Measurements from ENCODE around the gene DMAC2.
"Not testable (repeated sequence)": the region's sequence is repeated elsewhere in the genome, so short reads cannot be mapped to it uniquely, and the experiment has no call there.

The DMAC2 gene

DNA sequence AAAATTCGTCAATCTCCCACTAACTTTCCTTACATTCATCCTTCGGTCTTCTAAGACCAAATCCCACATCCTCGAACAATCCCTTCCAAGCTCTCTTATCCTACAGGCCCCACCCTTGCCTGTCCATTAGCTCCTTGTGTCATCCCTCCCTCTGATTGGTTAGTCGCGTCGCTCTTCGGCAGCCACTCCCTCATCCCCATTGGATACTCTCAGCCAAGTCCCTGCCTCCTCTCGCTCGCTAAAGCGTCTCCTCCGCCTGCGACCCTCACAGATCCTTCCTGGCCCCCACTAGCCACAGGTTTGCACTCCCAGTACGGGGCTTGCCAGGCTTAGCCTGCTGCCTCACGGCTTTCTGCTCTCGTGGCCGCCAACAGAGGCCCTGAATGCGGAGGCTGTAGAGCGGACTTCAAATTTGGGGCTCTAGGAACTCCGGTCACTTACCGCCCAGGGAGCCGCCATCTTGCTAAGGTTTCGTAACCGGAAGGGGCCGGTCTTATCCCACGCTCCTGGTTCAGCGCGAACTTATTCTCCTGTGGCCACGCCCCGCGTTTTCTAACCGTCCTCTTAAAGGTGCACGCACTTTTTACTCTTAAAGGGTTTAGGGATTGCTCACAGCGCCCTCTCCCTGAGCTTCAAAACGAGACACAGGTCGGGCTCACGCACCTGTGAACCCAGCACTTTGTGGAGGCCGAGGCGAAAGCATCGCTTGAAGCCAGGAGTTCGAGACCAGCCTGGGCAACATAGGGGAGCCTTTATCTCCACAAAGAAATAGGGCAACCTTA, at the start of gene DMAC2:
DMAC2 (minus strand) TSS at position 472 of the 782 bp plus-strand sequence; CDS start at position 459, 13 bp downstream.
- DNase-seq: peak; percentile 97

DNA sequence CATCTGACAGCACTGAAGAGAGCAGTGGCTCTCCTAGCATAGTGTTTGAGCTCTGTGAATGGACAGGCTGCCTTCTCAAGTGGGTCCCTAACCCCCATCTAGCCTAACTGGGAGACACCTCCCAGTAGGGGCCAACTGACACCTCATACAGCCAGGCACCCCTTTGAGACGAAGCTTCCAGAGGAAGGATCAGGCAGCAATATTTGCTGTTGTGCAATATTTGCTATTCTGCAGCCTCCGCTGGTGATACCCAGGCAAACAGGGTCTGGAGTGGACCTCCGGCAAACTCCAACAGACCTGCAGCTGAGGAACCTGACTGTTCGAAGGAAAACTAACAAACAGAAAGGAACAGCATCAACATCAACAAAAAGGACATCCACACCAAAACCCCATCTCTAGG, 47.2 kb upstream of the DMAC2 start:
- DNase-seq: not testable (repeated sequence)

DNA sequence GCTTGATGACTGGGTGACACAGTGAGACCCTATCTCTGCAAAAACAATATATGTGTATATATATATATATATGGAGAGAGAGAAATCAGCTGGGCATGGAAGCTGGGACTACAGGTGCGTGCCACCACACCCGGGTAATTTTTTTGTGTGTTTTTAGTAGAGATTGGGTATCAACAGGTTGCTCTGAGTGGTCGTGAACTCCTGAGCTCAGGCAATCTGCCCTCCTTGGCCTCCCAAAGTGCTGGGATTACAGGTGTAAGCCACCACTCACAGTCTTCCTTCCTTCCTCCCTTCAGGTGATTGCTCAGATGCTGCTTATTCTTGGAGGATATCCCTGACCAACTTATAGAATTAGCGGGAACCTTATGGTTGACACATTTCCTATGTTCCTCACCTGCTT, 45.1 kb upstream of the DMAC2 start:
- no peak for DNase-seq

DNA sequence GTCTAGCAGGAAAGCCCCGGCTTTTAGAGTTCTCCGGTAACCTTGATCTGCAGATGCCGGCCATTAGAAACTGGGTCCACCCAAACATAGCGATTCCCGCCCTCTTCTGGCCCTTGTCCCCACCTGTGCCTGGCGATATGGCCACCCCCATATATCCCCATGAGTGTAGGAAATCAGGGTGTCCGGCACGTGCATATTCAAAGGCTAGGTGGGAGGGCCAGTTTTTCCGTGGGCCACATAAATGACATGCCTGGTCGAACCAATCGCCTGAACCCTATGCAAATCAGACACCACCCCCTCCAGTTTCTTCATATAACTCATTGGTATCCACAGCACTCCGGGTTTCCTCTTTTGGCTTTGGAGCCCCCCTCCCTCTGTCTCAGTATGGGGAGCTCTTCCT, 40.6 kb upstream of the DMAC2 start:
- no peak for DNase-seq

DNA sequence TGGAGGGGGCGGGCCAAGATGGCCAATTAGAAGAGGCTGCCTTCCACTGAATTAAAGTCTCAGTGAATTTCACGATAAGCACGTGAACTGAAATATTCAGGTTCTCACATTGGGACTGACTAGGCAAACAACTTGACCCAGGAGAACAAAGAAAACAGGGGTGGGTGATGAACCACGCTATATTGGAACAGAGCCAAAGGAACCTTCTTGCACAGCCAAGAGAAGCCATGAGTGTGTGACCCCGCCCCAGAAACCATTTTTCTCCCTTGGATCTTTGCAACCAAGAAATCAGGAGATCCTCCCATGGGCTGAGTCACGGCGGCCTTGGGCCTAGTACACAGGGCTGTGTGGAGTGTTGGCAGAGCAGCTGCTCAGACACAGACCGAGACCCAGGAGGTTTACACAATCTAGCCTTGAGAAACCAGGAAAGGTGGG, 40.1 kb upstream of the DMAC2 start:
- DNase-seq: no peak

DNA sequence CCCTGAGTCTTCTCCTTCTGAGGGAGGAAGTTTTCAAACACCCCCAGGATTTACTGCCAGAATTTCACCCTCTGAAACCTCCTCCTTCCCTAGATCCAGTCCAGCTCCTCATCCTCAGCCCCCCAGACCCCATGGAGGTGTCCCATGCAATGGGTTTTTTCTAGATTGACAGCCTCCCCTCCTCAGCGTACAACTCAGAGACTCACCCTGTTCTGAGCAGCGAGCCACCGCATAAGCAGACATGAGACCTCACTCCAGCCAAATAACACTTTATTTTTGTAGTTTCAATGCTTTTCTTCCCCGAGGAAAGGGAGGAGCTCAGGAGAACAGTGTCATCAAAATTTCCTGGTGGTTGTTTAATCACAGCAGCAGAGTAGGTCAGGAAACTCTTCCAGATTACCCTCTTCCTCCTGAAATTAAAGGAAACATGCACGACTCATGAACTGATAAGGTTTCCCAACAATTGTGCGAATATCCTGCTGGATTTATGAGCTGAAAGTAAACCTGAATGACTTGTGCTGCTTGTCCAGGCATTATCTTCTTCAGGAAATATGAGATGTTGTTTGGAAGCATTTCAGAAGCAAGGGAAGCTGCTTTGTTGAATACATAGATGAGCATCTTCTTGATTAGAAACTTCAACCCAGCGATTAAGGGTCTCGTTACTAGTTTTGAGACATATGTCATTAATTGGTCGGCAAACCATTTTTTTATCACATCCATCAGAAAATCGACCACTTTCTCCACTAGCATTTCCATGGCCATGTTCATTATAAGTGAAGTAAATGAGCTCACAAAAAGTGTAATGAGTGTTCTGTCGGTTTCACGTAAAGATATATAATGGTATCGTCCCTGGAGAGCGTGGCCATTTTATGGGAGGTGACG, 39.4 kb upstream of the DMAC2 start:
- DNase-seq: no peak

DNA sequence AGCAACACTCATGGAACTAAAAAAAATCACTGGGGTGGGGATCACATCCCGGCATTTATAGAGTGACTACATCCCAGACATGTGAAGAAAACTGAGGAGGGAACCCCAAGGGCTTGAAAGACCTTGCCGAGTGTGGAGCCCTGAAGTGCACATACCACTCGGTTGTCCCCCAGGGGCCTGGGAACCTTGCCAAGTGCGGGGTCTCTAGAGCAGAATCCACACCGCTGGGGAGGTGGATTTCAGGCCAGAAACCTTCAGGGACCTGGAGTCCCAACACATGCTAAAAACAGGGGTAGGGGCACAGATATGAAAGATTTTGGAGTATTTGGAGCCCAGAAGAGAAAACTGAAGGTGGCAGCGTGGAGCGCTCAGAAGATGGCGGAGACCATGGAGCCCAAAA, 38.5 kb upstream of the DMAC2 start:
- DNase-seq: no peak

DNA sequence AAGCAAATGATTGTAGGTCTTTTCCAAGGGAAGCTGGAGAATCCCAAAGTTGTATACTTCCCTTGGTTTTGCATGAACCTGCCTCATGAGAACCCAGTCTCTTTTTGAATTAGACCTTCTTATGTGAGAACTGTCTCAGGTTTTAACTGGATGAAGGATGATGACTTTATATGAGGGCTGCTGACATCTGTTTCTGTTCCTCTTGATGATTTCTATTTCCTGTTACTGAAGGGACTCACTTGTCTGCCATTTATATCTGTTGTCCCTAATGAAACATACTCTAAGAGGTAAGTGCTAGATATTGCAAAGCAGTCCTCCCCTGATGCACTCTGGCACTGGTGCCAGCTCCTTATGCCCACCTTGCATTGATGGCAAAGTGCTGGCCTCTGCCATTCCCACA, 36.9 kb upstream of the DMAC2 start:
- no peak for DNase-seq

DNA sequence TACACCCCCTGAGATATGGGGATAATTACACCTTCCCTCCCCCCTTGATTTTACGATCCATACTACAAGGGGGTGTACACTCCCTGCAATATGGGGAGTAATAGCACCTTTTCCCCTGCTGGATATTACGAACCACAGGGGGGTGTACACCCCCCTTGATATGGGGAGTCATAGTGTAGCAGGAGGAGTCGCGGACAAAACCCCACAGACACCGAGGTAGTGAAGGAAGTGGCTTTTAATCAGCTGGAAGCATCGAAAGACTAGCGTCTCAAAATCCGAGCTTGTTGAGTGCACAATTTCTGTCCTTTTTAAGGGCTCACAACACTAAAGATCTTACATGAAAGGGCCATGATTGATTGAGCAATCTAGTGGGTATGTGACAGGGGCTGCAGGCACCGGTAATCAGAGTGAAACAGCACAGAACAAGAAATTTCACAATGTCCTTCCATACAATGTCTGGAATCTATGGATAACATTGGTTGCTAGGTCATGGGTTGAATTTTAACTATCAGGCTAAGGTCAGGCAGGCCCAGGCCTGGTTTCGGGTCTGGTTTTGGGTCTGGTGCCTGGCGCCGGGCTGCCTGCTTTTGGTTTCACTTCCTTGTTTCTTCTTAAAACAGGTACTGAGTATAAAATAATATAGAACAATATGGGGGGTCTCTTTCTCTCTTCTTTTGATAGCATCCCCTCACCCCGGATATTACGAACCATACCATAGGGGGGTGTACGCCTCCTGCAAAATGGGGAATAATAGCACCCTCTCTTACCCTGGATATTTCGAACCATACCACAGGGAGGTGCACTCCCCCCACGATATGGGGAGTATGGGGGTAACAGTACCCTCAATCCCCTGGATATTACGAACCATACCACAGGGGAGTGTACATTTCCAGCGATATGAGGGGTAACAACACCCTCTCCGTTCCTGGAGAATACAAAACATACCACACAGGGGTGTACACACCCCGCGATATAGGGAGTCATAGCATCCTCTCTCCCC, 23.8 kb upstream of the DMAC2 start:
- DNase-seq: not testable (repeated sequence)

DNA sequence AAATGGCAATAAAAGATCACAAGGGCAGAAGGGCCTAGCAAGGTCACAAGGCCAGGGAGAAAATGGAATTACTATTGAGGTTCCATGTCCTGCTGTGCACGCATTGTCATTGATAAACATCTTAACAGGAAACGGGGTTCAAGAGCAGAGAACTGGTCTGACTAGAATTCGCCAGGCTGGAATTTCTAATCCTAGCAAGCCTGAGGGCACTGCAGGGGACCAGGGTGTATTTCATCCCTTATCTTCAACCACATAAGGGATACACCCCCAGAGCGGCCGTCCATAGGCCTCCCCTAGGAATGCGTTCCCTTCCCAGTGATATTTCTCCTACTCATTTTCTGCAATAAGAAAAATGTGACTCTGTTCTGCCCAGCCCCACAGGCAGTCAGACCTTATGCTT, 22.8 kb upstream of the DMAC2 start:
- no peak for DNase-seq

DNA sequence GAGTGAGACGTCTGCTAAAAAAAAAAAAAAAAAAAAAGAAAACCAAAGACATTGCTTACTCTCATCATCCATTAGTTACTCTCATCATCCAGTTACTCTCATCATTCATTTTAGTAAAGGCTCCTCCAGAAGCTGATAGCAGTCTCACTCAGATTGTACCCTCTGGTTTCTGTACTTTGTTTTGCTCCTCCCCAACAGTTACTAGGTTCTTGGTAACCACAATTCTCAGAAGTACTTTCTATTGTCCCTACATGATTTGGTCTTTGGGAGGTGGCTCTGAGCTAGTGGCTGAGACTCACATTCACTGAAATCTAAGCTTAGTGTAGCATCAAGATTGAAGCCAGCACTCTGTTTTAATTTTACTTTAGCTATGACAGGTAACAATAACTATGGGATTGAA, 17.5 kb upstream of the DMAC2 start:
- no peak for DNase-seq

DNA sequence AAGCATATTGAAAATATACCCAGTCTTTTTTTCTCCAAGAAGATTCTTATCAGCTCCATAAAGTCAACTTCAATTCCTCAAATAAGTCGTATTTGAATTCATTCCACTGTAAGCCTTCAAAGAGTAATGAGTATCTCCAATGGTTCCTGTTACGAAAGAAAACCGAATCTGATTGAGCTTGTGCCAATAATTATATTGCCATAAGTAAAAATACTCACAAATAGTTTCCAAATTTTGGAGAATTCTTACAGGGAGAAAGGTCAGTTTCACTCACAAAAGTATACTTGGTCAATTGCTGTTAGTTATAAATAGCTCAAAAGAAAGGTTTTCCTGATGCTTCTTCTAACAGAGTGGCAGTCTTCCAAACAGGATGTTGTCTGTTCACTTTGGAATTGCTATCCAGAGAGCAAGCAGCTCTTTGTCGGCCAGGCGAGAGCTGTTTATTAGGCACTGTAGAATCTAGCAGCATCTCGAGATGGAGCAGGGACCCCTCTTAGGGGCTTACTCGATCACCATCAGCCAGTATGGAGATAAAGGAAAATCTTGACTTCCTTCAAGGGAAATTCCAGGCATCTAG, 16.7 kb upstream of the DMAC2 start:
- no peak for DNase-seq

DNA sequence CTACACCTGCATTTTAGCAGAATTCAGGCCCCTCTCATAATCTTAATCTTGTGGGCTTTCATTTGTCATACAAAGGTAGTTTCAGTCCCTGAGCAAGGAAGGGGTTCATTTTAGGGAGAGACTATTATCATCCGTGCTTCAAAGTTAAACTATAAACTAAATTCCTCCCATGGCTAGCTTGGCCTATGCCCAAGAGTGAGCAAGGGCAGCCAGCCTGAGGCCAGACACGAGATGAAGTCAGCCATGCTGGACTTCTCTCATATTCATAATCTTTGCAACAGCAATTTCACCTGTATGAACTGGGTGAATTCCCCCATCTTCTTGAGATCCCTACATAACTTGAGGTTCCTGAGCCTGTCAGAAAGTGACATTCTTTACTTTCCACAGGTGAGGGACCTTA, 16.2 kb upstream of the DMAC2 start:
- DNase-seq: no peak

DNA sequence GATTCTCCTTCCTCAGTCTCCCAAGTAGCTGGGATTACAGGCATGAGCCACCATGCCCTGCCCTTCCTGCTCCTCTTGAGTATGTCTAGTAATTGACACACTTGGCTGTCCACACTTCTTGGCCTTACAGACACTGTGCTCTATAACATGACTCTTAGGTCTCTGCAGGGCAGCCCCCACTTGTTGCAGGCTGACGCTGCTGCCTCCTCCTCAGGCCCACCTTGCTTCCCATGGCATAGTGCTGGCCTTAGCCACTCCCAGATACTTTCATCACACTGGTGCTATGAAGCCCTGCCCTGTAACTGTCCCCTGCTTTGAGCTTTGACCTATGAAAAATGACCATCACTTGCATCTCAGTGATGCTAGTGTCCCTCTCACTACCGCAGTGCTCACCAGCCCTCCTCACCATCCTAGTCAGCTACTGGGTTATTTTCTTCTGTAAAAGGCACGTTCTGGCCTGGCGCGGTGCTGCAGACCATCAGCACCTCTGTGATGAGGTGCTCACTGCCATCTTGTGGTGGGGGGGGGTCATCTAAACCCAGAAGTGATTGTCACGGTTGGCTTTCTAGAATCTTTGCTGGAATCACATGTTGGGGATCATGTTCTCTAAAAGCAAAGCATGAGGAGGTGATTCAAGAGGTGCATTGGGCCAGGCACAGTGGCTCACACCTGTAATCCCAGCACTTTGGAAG, 13.0 kb upstream of the DMAC2 start:
- no peak for DNase-seq

DNA sequence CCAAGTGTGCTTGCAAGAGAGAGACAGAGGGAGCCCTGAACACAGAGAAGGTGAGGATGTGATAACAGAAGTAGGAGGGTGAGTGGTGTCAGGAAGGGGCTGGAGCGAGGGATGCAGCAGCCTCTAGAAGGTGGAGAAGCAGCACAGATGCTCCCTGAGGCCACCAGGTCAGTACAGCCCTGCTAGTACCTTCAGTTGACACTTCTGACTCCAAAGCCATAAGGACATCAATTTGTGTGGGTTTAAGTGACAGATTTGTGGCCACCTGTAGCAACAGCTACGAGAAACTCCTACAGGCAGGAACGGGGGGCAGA, 10.1 kb upstream of the DMAC2 start:
- no peak for DNase-seq

DNA sequence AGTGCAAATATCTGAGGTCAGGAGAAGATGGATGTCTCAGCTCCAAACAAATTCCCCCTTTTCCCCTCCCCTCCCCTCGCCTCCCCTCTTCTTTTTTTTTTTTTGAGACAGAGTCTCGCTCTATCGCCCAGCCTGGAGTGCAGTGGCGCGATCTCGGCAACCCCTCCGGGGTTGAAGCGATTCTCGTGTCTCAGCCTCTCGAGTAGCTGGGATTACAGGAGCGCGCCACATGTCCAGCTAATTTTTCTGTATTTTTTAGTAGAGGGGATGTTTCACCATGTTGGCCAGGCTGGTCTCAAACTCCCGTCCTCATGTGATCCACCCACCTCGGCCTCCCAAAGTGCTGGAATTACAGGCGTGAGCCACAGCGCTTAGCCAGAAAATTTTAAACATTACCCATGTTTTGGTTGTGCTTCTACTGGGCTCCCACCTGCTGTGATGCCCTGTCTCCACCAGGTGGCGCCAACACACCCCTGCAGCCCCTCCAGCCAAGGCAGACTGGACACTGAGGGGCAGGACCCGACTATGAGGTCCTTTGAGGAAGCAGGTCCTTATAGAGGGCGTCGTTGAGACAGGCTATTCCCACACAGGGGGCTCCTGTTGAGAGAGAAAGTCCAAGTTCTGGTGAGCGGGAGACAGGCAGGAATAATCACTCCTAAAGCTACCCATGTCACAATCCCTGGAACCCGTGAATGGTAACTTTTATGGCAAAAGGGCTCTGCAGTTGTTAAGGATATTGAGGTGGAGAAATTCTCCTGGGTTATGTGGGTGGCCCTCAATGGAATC, 9.6 kb upstream of the DMAC2 start:
- peak; percentile 86 for DNase-seq

DNA sequence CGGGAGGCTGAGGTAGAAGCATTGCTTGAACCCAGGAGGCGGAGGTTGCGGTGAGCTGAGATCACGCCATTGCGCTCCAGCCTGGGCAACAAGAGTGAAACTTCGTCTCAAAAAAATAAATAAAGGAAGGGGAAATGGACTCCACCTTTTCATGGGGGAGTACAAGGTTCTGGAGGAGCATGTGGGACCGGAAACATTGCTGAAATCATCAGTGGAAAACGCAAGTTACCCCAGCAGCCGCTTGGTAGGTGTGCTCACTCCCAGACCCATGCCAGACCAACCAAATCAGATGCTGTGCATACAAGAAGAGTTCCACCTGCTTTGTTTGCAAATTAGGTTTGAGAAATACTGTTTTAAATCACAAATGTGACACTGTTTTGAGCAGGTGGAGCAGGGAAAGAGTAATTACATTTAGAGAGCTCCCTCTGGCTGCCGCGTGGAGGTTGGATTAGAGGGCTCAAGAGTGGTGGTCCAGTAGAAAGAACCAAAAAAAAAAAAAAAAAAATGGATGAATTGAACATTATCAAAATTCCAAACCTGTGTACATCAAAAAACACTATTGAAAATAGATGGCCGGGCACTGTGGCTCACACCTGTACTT, 8.1 kb upstream of the DMAC2 start:
- DNase-seq: no peak

DNA sequence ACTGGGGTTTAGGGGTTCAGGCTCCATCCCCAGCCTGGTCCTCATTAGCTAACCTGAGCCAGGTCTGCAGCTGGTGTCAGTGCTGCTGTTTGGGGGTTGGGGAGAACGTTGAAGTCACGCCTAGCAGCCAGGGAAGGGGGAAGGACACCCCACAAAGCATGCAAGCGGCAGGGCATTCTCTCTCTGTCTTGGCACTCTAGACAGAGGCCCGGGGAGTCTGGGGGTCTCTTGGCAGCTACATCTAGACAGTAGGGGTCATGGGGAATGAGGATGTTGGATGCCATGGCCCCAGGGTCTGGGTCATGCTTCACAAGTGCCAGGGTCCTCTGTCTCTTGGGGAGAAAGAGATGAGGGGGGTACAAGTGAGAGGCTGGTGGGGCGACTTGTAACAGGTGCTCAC, 5.9 kb upstream of the DMAC2 start:
- no peak for DNase-seq

DNA sequence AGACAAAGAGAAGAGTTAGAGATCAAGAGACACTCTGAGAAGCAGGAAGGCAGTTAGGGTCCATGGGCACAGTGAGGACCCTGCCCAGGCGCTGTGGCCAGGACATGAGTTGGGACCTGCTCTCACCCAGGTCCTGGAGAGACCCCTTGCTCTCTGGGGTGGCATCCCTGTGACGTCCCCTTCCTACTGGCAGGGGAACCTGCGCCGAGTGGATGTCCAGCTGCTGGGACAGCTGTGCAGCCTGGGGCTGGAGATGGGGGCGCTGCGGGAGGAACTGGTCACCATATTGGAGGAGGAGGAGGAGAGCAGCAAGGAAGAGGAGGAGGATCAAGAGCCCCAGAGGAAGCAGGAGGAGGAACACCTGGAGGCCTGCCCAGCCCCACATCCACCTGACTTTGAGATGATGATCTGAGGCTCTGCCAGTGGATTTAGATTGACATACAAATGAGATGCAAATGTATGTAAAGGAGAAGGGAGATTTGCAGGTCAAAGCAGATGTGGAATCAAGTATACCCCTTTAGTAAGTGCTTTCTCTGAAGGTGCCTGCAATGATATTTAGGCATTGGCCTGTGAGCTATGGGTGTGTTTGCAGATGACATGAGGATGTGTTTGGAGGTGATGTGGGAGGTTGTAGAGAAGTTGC, 4.2 kb upstream of the DMAC2 start:
- no peak for DNase-seq

Data from femur (tissue), 1 donor.